Keratinocyte (primary cell): ENCODE results near the gene USP34. TPM values are rescaled to one million over a fixed set of nuclear protein-coding genes. Genes with fewer than 3 reads are reported as not detected.

Experiments used
- DNase-seq: peaks from one replicate; pipeline ENCODE4 v3.0.0-alpha.2; 2011; ENCODE audit warnings: low read depth, missing footprints, low spot score
- FAIRE-seq: peaks from 2 replicates; lab custom pipeline; 2011; peaks lifted over from hg19 to GRCh38; lab: Jason Lieb, UNC
- H2AFZ ChIP-seq: 2 replicates; pipeline ENCODE4 v1.6.0; 2012; ENCODE audit warnings: low read length, control low read depth, inconsistent platforms; ENCODE audit not compliant: control insufficient read depth
- H3K27ac ChIP-seq: 2 replicates; pipeline ENCODE4 v1.5.1; 2011; ENCODE audit warnings: low read length; ENCODE audit not compliant: control insufficient read depth, insufficient read depth
- H3K27me3 ChIP-seq: 3 replicates; pipeline ENCODE4 v1.6.0; 2011; ENCODE audit warnings: low read length; ENCODE audit not compliant: control insufficient read depth, insufficient read depth; ENCODE audit errors: extremely low read depth
- H3K36me3 ChIP-seq, 2 experiments: 2 replicates in 1 of 2; 3 replicates in 1 of 2; pipeline ENCODE4 v1.5.1; 2011; ENCODE audit warnings: low read length in 2 of 2, mild to moderate bottlenecking in 1 of 2; ENCODE audit not compliant: control insufficient read depth in 2 of 2, insufficient read depth in 2 of 2; ENCODE audit errors: extremely low read depth in 1 of 2
- H3K4me1 ChIP-seq: 3 replicates; pipeline ENCODE4 v1.5.1; 2011; ENCODE audit warnings: low read length; ENCODE audit not compliant: control insufficient read depth, insufficient read depth; ENCODE audit errors: extremely low read depth
- H3K4me2 ChIP-seq: 3 replicates; pipeline ENCODE4 v1.6.0; 2011; ENCODE audit warnings: low read depth, low read length; ENCODE audit not compliant: control insufficient read depth, insufficient read depth; ENCODE audit errors: extremely low read depth
- H3K4me3 ChIP-seq, 3 experiments: fragments of 200-600 bp in 1 of 3; sonication (generic) in 1 of 3; 2 replicates in 2 of 3; 3 replicates in 1 of 3; pipeline ENCODE4 v1.5.1; 2011 to 2016; ENCODE audit warnings: low read length in 3 of 3, mild to moderate bottlenecking in 3 of 3, control low read depth in 2 of 3, inconsistent platforms in 1 of 3, low read depth in 1 of 3, mixed read lengths in 1 of 3, mixed run types in 1 of 3, moderate library complexity in 1 of 3; ENCODE audit not compliant: control insufficient read depth in 2 of 3, insufficient read depth in 2 of 3; ENCODE audit errors: extremely low read depth in 1 of 3
- H3K79me2 ChIP-seq: 2 replicates; pipeline ENCODE4 v1.6.0; 2012; ENCODE audit warnings: low read length; ENCODE audit not compliant: control insufficient read depth, insufficient read depth
- H3K9ac ChIP-seq: 3 replicates; pipeline ENCODE4 v1.6.0; 2011; ENCODE audit warnings: low read length; ENCODE audit not compliant: control insufficient read depth, insufficient read depth; ENCODE audit errors: extremely low read depth
- H3K9me1 ChIP-seq: 3 replicates; pipeline ENCODE4 v1.6.0; 2011; ENCODE audit warnings: low read length; ENCODE audit not compliant: control insufficient read depth, insufficient read depth; ENCODE audit errors: extremely low read depth
- H3K9me3 ChIP-seq: 2 replicates; pipeline ENCODE4 v1.5.1; 2012; ENCODE audit warnings: low read depth, low read length; ENCODE audit not compliant: control insufficient read depth
- H4K20me1 ChIP-seq: 3 replicates; pipeline ENCODE4 v1.6.0; 2011; ENCODE audit warnings: low read length; ENCODE audit not compliant: control insufficient read depth, insufficient read depth; ENCODE audit errors: extremely low read depth
- CTCF ChIP-seq, 3 experiments: IDR thresholded peaks in 1 of 3; conservative IDR thresholded peaks in 1 of 3; optimal IDR thresholded peaks in 1 of 3; 2 replicates in 2 of 3; 3 replicates in 1 of 3; pipeline versions ENCODE3 to v1.5.1; 2011; ENCODE audit warnings: low read length in 3 of 3, mild to moderate bottlenecking in 3 of 3, moderate library complexity in 2 of 3, control low read depth in 1 of 3, inconsistent platforms in 1 of 3; ENCODE audit not compliant: insufficient read depth in 2 of 3; ENCODE audit errors: extremely low read depth in 1 of 3
- EZH2 ChIP-seq: IDR thresholded peaks from one replicate; pipeline ENCODE4 v1.6.1; 2012; ENCODE audit warnings: inconsistent platforms, mild to moderate bottlenecking, low read length, moderate library complexity
- dilution Hi-C: fragments of 300-500 bp; cut with MboI; formaldehyde crosslinking; loops from one replicate; pipeline ENCODE4 v1.7.0; 2020; ENCODE audit warnings: low sequenced_read_pairs; ENCODE audit not compliant: extremely low pct_ligation_motif_present
- polyA plus RNA-seq, 5 experiments: library from polyadenylated mRNA; depleted of rRNA in 3 of 5; stranded (reverse) in 3 of 5; stranded (forward) in 1 of 5; unstranded in 1 of 5; fragments of >200 nt; gene quantifications; 1 replicate in 1 of 5; 2 replicates in 3 of 5; 3 replicates in 1 of 5; pipeline versions ENCODE4 v1.2.1 to v1.2.3, GENCODE V29; 2011 to 2012; ENCODE audit warnings: missing spikeins in 2 of 5, low read depth in 1 of 5, low replicate concordance in 1 of 5

The USP34 gene
- polyA plus RNA-seq, 1 donor (not counting 4 experiments of a cell fraction or from before 2014, with no cell fraction given) = 54.7 TPM

- H3K9me1 ChIP-seq = no peaks in the 10 kb centered on the region
- no peak overlapping the region for H3K4me3 ChIP-seq
- no peak for TF ChIP-seq EZH2
- no peak for TF ChIP-seq CTCF (optimal IDR thresholded peaks at IDR 0.05 in 1 of 3, IDR thresholded peaks at IDR 0.05 in 1 of 3, conservative IDR thresholded peaks at IDR 0.05 in 1 of 3; ENCODE audit: extremely low read depth in 1 of 3, insufficient read depth in 2 of 3, low read length in 3 of 3)
- H2AFZ ChIP-seq = no peak overlapping the region
- H3K79me2 ChIP-seq = peaks cover 1% of the 10 kb centered on the region
- peaks cover 5% of the 10 kb centered on the region for H3K4me1 ChIP-seq
- H3K27me3 ChIP-seq = no peaks in the 10 kb centered on the region
- no peak overlapping the region for H3K4me2 ChIP-seq
- H3K36me3 ChIP-seq = no peaks in the 10 kb centered on the region
- dilution Hi-C loops = no loop called here
- no peak overlapping the region for H3K9ac ChIP-seq
- no peak for FAIRE-seq
- no peaks in the 10 kb centered on the region for H3K9me3 ChIP-seq
- DNase-seq = no peak
- no peak overlapping the region for H3K27ac ChIP-seq
- H4K20me1 ChIP-seq = no peaks in the 10 kb centered on the region
These were observed 298.2 kb downstream of the USP34 start for GRCh38 chr2:61172671-61173070.

DNA sequence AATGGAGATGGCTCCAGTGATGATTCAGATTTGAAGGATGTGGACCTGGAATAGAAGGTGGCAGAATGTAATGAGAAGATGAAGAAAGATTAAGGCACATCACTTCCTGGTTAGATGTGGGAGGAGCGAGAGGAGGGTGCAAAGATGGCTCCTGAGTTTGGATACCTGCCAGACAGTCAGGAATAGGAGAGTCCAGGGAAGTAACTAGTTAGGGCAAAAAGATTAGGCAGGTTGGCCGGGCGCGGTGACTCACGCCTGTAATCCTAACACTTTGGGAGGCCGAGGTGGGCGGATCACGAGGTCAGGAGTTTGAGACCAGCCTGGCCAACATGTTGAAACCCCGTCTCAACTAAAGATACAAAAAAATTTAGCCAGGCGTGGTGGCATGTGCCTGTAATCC lies 303.3 kb downstream of the USP34 start:
- no peak for TF ChIP-seq EZH2
- no peak for TF ChIP-seq CTCF (optimal IDR thresholded peaks at IDR 0.05 in 1 of 3, IDR thresholded peaks at IDR 0.05 in 1 of 3, conservative IDR thresholded peaks at IDR 0.05 in 1 of 3; ENCODE audit: extremely low read depth in 1 of 3, insufficient read depth in 2 of 3, low read length in 3 of 3)
- H3K9me3 ChIP-seq = no peaks in the 10 kb centered on the region
- no peaks in the 10 kb centered on the region for H3K9me1 ChIP-seq
- no peak overlapping the region for H3K4me3 ChIP-seq
- no peak overlapping the region for H3K9ac ChIP-seq
- no peak overlapping the region for H3K27ac ChIP-seq
- no peak for DNase-seq
- H3K4me1 ChIP-seq = no peaks in the 10 kb centered on the region
- no peaks in the 10 kb centered on the region for H3K79me2 ChIP-seq
- H3K27me3 ChIP-seq = no peaks in the 10 kb centered on the region
- no peaks in the 10 kb centered on the region for H4K20me1 ChIP-seq
- peaks cover 0 to 5% of the 10 kb centered on the region in 2 experiments for H3K36me3 ChIP-seq
- H2AFZ ChIP-seq = no peak overlapping the region
- dilution Hi-C loops = no loop called here
- FAIRE-seq = no peak
- no peak overlapping the region for H3K4me2 ChIP-seq
